Right hindlimb (tissue), 1 donor: Measurements from ENCODE around the gene CFLAR.
A peak's percentile ranks its signal among the peaks of the same experiment; 100 is the strongest.
"Not testable (repeated sequence)": the region's sequence is repeated elsewhere in the genome, so short reads cannot be mapped to it uniquely, and the experiment has no call there.

Experiments used
- DNase-seq: peaks from one replicate; pipeline ENCODE4 v3.0.0-alpha.2; 2018

Gene CFLAR

DNA sequence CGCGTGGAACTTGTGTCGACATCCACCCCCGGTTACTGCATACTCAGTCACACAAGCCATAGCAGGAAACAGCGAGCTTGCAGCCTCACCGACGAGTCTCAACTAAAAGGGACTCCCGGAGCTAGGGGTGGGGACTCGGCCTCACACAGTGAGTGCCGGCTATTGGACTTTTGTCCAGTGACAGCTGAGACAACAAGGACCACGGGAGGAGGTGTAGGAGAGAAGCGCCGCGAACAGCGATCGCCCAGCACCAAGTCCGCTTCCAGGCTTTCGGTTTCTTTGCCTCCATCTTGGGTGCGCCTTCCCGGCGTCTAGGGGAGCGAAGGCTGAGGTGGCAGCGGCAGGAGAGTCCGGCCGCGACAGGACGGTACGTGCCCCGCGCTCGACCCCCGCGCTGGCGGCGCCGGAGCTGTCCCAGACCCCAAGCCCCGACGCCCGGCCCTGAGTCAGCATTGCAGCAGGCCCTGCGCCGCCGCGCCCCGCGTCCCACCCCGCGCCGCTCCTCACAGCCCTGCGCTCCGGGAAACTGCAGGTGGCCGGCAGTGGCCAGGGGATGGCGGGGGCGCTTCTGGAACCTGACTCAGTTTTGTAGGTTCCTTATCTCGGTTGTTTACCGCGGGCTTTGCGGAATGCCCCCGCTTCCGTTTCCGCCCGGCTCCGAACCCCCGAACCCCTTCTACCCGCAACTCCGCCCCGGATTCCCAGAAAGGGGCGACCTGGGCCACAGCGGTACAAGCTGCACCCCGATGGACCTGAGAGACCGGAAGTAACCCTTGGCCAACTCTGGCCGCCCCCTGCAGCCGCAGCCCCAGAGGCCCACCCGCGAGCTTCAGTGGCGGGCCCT lies at the start of gene CFLAR:
Gene CFLAR (plus strand): TSS at position 50 of the 844 bp plus-strand sequence. CDS start 13,702 bp downstream, outside the sequence.
- peak; percentile 80 for DNase-seq

DNA sequence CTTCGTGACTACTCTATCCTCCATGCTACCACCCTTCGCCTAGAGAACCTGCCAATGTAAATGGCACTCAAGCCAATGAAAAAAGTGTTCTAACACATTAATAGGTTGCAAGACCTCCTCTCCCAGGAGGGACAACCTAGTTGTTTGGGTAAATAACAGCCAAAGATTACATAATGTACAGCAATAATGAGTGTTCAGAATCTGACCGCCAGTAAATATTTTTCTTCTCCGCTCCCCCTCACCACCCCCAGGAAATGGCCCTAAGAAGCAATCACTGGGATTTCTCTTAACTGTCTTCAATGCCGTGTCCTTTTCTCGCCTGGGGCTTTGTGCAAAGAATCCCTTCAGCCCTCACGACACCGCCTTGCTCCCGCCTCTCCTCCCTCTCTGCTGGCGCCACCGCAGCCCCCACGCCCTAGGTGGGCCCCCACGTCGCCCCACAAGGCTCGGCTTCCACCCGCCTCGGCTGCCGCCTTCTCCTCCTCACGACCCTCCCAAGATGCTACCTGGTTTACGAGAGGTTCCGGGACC lies 45.0 kb upstream of the CFLAR start:
- no peak for DNase-seq

DNA sequence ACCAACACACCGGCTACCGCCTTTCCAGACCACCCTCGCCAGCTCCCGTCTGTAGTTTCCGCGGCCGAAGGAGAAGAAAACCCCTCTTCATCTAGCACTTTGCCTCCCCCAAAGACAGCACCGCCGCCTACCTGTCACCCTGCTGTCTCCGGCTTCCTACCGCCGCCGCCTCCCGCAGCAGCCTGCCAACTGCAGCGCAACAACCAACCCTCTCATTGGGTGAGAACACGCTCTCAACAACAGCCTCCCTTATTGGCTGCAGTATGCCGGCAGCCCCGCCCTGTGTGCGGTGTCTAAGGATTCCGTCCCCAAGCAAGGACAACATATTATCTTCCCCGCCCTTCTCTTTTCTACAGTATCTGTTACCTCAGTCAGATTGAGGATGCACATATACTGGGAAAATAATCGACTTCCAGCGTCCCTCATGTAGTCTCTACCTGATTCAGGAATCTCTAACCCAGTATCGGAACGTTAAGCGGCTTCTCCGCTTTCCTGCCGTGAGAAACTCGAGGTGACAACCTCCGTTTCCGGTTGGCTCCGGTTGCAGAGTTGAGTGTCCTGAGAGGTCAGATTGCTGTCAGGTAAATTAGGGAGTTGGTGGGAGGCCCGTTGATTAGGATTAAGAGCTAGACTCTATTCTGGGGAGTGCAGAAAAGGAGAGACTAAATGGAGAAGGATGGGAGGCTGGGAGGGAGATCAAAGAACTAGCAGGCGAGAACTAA lies 44.3 kb upstream of the CFLAR start, which contains the start of the genes HYCC2 and NDUFB3:
Gene HYCC2 (minus strand): TSS at position 193 of the 722 bp plus-strand sequence. CDS start 47,662 bp downstream, outside the sequence.
Gene NDUFB3 (plus strand): TSS at position 523 of the 722 bp plus-strand sequence. CDS start 6,882 bp downstream, outside the sequence.
- peak; percentile 93 for DNase-seq

DNA sequence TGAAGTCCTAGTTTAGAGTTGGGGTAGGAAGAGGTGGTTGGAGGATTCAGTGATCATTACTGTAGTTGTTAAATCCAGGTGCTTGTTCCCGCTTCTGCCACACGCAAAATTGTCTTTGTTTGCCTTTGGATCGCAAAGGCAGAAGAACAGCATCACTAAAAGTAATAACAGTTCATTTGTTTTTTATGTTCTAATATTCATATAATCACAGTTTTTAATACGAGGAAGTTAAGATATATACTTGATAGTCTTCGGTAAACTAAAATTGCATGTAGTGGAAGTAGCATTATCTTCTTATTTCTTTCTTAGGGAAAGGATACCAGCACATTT lies 43.8 kb upstream of the CFLAR start:
- no peak for DNase-seq

DNA sequence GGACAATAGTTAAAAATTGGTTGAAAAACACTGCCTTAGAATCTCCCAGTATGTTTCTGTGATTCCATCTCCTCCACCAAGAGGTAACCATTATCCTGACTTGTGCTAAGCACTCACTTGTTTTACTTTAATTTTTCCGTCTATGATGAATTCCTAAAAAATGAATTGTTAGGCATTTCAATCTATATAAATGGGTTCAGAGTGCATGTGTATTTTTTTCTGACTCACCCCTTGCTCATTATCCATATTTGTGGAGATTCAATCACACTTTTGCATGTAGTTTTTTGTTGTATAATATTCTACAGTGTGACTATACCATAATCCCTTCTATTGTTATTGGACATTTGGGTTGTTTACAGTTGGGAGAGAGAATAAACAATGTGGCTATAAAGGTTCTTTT lies 42.9 kb upstream of the CFLAR start:
- DNase-seq, result no peak

DNA sequence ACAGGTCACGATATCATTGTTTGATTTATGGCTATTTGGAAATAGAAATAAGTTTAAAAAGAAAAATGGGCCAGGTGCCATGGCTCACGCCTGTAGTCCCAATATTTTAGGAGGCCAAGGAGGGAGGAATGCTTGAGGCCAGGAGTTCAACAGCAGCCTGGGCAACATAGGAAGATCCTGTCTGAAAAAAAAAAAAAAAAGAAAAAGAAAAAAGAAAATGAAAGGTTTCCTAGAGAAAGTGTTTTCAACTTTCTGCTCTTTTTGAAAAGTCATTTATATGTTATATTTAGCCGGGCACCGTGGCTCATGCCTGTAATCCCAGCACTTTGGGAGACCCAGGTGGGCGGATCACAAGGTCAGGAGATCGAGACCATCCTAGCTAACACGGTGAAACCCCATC lies 41.0 kb upstream of the CFLAR start:
- no peak for DNase-seq

DNA sequence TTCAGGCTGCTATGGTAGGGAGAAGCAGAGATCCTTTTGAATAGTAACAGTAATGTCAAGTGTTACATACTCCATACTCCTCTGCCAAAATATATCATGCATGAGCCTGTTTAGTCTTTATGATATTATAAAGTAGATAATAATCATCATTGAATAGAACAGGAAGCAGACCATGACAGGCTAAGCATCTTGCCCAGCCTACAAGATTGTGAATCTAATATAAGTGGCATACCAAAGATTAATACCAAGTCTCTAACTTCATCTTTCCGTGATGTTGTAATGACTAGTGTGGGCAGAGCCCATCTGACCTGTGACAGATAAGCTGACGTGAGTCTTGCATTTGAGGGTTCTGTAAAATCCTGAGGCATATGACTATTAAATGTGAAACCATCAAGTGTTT lies 31.1 kb upstream of the CFLAR start:
- DNase-seq, result no peak

DNA sequence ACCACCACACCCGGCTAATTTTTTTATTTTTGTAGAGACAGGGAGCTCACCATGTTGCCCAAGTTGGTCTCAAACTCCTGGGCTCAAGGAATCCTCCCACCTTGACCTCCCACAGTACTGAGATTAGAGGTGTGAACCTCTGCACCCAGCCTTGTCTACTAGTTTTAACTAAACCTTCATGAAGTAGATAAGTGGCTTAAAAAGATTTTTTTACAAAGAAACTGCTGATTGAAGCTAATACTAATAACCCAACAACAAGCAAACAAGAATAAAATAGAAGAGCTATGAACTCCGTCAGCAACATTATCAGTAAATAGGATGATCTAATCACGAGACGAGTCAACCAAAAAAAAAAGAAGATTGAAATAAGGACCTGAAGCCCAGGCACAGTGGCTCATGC lies 25.4 kb upstream of the CFLAR start:
- DNase-seq, result no peak

DNA sequence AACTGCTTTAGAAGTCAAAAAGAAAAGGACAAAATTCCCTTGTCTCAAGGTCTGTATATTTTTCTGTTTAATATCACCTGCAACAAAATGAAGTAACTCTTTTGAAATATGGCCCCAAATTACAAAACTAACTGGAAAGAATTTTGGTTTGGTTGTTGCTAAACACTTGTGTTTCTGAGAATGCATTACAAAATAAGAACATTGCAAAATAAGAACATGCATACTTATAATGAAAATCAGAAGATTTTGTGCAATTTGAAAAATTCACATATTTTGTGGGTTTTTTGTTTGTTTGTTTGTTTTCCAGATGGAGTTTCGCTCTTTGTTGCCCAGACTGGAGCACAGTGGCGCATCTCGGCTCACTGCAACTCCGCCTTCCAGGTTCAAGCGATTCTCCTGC lies 22.4 kb upstream of the CFLAR start:
- no peak for DNase-seq

DNA sequence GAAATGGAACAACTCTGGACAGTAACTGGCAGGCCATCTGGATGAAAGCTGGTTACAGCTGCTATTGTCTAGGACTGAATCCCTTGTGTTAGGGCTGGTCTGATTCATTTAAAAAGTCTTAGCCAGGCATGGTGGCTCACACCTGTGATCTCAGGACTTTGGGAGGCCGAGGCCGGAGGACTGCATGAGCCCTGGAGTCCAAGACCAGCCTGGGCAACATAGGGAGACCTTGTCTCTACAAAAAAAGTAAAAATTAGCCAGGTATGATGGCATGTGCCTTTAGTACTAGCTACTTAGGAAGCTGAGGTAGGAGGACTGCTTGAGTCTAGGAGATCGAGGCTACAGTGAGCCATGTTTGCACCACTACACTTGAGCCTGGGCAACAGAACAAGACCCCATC lies 15.5 kb upstream of the CFLAR start:
- DNase-seq, result no peak

DNA sequence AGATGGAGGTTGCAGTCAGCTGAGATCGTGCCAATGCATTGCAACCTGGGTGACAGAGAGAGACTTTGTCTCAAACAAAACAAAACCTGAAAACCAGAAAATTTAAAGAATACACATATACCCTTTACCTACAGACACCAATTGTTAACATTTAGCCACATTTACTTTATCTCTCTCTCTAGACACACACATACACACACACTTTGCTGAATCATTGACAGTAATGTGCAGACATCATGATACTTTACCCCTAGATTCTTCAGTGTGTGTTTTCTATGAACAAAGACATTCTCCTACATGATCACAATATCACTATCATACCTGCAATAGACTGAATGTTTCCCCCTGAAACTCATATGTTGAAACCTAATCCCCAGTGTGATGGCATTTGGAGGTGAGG lies 10.2 kb upstream of the CFLAR start:
- no peak for DNase-seq

DNA sequence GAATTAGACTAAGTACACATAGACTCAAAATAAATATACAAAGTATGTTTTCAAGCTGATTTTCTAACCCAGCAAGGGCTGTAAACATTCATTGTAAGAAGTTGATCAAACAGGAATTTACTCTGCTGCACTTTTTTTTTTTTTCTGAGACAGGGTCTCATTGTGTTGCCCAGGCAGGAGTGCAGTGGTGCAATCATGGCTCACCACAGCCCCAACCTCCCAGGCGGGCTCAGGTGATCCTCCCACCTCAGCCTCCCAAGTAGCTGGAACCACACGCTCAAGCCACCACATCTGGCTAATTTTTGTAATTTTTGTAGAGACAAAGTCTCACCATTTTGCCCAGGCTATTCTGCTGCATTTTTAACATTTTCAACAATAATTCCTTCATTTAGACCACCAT lies 8.3 kb upstream of the CFLAR start:
- no peak for DNase-seq

DNA sequence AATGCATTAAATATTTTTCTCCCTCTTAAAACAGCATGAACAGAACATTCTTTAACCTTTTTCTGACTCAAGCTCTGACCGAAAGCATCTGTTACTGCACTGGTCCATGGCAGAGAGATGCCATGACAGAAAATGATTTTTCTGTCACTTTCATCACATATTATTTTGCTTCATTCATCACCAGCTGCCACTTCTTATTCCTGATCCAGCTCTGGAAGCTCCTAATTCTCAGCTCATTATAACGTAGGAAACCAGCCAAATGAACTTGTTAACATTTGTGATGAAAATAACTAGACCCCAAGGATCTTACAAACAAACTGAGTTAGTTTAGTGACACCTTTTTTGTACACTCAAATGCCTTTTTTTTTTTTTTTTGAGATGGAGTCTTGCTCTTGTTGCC lies 7.6 kb upstream of the CFLAR start:
- no peak for DNase-seq

DNA sequence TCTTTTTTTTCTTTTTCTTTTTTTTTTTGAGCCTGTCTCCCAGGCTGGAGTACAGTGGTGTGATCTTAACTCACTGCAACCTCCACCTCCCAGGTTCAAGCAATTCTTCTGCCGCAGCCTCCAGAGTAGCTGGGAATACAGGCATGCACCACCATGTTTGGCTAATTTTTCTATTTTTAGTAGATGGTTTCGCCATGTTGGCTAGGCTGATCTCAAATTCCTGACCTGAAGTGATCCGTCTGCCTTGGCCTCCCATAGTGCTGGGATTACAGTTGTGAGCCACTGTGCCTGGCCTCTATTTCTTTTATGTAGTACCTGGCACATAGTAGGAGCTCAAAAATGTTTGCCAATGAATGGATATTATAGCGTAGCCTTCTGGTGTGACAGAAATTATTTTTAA lies 6.8 kb upstream of the CFLAR start:
- no peak for DNase-seq

DNA sequence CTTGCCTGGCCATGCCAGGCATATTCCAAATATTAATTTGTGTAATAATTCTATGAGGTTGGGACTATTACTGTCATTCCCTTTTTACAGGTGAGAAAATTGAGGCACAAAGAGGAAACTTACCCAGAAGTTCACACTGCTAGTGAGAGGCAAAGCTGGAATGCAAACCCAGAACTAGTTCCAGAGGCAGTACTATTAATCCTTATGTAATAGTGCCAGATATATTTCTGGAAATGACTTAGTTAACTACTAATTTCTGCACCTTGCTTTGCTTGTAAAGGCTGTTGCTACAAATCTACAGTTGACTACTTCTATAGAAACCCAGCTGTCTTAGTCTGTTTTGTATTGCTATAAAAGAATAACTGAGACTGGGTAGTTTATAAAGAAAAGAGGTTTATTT lies 5.3 kb upstream of the CFLAR start:
- DNase-seq, result no peak

DNA sequence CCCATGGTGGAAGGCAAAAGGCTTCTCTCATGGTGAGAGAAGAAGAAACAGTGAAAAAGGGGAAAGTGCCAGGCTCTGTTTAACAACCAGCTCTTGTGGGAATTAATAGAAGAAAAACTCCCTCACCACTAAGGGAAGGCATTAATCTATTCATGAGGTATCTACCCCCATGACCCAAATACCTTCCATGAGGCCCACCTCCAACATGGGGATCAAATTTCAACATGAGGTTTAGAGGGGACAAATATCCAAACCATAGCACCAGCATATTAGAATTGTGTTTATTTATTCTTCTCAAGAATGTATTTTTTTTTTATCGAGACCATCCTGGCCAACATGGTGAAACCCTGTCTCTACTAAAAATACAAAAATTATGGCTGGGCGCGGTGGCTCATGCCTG lies 4.9 kb upstream of the CFLAR start:
- DNase-seq, result no peak

DNA sequence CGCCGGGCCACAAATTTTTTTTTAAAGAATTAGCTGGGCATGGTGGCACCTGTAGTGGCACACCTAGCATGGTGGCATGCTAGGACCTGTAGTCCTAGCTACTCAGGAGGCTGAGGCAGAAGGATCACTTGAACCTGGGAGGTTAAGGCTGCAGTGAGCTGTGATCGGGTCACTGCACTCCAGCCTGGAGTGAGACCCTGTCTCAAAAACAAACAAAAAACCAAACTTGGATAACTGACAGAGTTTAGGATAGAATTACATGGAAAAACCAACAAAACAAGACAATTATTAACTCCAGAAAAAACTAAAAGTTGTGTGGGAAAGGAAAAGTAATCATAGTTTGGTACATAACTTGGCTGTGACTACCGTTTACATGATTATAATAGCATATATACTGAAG lies 1.6 kb upstream of the CFLAR start:
- DNase-seq, result no peak

DNA sequence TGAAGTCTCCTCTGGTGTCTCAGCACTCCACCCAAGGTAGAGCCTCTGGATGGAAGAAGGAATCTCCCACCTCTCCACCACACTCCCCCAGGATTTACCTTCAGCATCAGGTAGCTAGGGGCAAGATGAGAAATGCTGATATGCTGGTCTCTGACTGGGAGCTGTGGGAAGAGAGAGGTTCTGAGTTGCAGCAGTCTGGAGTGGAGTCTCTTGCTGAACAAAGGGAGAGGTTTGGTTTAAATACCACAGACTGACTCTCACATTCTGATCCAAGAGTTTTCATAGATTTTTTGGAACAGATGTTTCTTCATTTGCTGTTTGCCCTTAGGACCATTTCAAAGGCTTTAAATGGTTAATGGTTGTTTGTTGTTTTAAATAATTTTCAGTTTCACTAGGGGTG lies 1.1 kb upstream of the CFLAR start:
- no peak for DNase-seq

DNA sequence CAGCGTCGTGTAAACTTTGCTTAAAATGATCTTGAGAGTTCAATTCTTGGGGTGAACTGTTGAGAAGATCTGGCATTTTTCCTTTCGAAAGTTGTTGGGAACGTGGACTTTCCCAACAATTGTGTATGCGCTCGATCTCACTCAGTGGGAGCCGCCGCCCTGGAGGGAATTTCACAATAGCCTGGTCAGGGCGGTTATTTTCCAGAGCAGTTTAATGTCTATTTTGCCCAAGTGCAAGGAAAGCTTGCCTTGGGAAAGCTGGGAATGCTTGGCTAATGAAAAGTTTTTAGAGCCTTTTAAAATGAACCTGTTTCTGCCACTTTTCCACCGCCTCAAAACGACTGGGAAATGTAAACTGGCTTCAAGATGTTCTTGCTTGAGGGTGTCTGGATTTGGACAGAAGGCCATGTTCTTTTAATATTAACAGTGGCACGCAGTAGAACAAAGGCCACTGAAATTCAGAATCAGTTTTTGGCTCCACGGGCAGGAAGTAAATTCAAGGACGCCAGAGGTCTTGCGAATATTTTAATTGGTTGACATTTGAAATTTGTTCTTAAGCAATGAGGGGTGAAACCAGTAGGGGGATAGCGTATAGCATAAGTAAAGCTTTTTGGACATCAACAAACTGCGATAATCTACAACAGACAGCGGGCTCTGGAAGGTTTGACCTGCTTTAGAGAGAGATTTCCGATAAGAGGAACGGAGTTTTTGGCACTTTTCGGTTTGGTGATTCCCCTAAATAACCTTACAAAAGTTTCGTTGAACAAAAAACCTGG lies 1.2 kb downstream of the CFLAR start:
- DNase-seq, result peak; percentile 62

DNA sequence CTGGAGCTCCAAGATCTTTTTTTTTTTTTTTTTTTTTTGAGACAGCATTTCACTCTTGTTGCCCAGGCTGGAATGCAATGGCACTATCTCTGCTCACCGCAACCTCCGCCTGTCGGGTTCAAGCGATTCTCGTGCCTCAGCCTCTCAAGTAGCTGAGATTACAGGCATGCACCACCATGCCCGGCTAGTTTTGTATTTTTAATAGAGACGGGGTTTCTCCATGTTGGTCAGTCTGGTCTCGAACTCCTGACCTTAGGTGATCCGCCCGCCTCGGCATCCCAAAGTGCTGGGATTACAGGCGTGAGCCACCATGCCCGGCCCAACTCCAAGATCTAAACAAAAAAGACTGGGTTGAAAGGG lies 1.8 kb downstream of the CFLAR start:
- not testable (repeated sequence) for DNase-seq

DNA sequence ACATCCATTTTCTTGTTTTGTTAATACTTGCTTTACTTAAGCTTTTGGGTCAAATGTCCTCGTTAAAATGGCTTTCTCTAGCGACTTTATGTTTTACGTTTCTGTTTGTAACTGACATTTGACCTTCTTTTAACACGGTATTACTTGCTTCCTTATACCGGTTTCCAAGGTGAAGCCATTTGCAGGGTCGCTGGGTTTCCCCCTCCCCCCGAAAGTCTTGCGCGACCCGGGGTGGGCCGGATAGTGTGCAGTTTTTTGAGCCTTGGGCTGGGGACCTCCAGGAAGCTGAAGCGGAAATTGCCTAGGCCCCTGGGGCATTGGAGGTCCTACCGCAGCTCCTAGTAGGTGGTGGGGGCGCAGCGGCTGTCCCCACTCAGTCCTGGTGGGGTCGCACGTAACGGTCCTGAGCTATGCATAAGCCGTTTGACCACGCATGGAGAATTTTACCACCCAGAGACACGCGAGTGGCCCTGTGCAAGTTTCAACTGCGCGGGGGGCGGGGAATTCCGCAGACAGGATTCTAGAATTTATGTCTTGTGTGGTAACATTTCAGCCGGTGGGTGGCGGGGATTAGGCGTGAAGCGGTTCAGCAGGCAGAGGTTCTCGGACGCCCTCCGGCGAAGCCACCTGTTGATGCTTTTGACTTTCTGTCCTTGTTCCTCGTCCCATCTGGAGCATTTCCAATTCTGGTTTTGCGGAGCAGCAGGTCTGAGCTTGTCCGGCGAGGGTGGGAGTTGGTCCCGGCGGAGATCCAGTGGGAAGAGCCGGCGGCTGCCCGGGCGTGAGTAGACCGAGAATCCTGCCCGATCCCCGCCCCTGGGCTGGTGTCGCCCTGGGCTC lies 2.4 kb downstream of the CFLAR start:
- peak; percentile 86 for DNase-seq
